SIG-M5 (cell line): ENCODE results near the gene RARRES1.

ENCODE experiments used
- DNase-seq: peaks from one replicate; lab custom pipeline; 2025; lab: John Stamatoyannopoulos, UW

The RARRES1 gene

GRCh38 chr3:158765518-158766205, 33.4 kb upstream of the RARRES1 start:
- no peak for DNase-seq

DNA sequence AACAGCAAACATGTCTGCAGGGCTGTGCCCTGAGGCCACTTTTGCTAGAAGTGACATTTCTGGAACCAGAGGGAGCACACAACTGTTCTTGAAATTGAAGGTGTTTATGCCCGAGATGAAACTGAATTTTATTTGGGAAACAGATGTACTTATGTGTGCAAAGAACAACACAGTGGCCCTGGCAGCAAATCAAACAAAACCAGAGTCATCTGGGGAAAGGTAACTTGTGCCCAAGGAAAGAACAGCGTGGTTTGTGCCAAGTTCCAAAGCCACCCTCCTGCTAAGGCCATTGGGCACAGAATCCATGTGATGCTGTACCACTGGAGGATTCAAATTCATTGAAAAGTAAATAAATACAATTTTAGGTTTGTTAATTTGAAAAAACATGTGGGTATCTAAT, 31.2 kb upstream of the RARRES1 start:
- DNase-seq: no peak

- no peak for DNase-seq
Observed at GRCh38 chr3:158762701-158763100, 30.4 kb upstream of the RARRES1 start.

DNA sequence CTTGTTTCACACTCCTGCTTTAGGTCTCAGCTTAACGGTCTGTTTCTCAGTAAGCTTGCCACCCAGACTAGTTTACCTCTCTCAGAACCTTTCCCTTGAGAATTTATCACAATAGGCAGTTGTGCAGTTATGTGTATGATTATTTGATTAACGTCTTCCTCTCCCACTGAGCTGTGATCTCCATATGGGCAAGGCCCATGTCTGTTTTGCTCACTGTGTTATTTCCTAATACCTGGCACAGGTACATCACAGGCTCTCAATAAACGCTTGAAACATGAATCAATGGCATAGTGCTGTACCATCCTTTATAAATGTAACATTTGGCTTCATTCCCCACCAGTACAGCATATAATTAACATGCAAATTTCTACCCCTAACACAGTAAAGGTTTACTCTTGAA, 29.1 kb upstream of the RARRES1 start:
- DNase-seq: no peak

DNA sequence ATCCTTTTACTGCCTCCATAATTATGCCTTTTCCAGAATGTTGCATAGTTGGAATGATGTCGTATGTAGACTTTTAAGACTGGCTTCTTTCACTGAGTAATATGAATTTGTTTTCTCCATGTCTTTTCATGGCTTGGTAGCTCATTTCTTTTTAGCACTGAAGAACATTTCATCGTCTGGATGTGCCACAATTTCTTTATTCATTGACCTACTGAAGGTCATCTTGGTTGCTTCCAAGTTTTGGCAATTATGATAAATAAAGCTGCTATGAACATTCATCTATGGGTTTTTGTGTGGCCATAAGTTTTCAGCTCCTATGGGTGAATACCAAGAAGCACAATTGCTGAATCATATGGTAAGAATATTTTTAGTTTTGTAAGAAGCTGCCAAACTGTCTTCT, 23.2 kb upstream of the RARRES1 start:
- no peak for DNase-seq

DNA sequence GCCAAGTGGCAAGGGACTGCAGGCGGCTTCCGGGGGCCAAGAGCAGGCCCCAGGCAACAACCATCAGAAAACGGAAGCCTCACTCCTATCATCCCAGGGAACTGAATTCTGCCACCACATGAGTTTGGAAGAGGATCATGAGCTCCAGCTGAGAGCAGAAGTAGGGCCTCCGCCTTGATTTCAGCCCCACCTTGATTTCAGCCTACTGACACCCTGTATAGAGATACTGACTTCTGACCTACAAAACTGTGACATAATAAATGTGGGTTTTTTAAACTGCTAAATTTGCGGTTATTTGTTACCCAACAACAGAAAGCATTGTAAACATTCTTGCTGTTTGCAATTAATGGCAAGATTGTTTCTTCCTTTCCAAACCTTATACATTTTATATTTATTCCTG, 21.6 kb upstream of the RARRES1 start:
- DNase-seq: no peak

DNA sequence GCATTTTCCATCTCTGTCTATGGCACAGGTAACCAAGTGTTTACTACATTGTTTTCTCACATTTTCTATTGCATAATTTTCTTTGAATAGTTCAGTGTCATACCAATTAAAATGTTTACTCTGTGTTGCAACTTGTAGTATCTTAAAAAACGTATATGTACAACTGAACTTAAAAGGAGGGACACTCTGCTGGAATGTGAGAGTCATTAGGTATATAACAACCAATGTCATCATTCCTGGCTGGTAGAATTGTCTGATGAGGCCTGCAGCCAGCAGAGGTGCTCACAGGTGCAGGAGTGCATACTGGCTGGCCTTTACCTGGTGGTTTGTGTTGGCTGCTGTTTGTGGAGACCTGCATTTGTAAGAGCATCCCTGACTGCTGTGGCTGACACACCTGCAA, 19.1 kb upstream of the RARRES1 start:
- DNase-seq: no peak

- no peak for DNase-seq
Observed at GRCh38 chr3:158750016-158750415, 17.8 kb upstream of the RARRES1 start.

- no peak for DNase-seq
Observed at GRCh38 chr3:158749526-158749925, 17.3 kb upstream of the RARRES1 start.

DNA sequence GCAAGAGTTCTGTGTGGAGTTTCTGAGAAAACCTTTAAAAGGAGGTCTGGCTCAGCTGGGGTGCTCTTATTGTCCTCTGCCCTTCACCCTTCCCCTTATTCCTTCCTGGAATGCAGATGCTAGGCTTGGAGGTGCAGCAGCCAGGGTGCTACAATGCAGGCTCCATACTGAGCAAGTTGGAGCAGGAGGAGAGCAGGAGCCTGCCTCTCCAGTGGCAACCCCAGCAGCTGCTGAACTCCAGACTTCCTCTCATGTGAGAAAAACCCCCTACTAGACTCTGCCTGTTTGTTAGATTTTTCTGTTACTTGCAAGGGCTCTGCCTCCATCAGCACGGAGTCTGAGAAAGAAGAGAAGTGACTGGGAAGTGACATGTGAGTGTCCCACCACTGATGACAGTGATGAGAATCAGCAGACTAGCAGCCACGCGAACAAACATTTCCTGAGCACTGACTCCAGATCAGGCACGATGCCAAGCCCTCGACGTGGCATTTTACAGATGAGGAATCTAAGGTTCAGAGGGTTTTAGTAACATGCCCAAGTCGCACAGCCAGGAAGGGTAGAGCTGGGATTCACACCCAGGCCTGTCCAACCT, 16.1 kb upstream of the RARRES1 start:
- no peak for DNase-seq

GRCh38 chr3:158747417-158747816, 15.2 kb upstream of the RARRES1 start:
- DNase-seq: no peak

- DNase-seq: no peak
Observed at GRCh38 chr3:158745551-158745950, 13.3 kb upstream of the RARRES1 start.

DNA sequence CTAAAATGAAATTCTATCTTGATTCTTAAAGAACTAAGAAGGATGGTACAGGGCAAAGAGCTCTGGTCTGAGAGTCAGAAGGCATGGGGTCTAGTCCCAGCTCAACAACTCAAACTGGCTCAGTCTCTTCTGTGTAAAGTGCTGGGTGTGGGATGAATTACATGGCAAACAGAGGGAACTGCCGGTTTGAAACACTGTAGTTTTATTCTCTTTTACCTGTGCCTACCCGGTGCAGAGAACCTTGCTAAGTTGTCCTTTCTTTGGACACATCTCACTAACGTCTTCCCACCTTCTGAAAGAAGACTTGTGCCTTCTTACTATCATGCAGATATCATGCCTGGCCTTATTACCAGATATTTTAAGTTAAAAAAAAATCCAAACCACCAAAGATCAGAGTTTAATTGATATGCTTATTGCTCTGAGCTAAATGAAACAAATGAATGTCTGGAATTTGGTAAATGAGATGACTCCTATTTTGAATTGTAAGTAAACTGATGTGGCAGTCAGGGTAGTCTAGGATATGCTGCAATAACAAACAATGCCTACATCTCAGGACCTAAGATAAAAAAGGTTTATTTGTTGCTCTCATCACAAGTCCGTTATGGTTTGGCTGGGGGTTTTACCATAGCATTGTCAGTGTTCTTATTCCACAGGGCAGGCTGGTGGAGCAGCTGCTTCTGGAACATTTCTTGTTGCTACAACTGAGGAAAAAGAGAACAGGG, 12.5 kb upstream of the RARRES1 start:
- no peak for DNase-seq

DNA sequence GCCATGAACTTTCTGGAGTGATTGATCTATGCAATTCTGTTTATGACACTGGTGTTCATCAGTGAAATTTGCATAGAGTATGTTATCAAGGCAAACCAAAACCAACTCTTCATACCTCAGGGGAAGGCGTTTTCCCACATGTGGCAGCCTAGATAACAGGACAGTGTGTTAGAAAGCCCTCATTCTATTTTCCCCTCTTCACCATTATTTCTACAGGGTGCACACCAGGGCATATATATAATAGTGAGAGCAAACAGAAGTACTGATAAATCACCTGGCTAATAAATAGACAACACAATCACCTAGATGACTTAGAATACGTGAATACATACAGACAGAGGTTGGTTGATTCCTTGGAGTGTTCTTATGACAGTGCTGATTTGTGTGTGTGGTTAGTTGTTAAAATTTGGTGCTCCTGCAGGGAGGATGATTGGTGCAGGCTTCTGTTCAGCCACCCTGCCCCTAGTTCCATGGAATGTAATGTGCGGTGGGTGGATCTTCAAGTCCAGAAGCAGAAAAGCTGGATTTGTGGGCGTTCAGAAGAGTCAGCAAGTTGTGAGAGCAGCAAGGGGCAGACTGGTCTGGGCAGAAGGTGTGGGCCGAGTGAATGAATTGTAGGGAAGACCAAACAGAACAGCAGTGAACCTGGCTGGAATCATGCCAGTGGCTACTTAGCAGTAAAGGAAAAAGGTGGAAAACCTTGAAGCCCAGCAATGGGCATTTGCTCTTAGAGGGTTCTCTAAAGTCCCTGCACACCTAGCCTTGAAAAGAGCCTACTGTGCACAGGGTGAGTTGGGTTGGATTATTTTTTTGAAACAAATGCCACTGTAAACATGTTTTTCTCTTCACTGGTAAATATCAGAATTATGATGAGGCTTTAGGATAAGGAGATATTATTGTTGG, 11.7 kb upstream of the RARRES1 start:
- no peak for DNase-seq

DNA sequence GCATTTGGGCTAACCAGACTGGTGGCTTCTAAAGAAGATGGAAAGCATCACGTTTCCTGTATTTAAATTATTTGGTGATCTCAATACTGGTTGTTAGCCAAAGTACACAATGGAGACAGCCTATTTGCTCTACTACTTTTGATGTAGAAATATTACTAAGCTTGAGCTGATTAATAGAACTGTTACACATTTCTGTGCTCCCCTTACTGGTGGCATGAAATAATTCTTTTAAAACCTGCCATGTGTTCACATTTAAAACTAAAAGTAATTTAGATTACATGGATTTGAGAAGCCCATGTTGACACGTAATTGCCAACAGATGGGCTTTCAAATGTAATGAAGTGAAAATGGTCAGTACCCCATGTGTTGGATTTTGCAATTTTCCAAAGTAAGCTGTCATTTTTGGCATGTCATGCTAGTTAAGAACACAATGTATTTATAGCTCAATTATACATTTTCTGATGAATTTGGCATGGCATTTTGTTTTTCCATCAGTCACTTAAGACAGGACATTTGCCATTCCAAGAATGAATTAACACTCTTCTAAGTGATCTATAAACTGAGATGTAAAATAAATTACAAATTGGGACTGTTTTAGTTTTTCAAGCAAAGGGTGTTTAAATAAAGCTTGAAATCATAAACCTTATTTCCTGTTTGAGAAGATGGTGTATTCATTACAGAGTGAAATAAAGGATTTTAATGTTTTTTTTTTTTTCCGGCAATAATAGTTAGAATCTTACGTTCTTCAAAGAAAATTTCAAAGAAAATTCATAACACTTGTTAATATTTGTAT, 10.8 kb upstream of the RARRES1 start:
- no peak for DNase-seq

GRCh38 chr3:158739661-158740060, 7.4 kb upstream of the RARRES1 start:
- DNase-seq: no peak

DNA sequence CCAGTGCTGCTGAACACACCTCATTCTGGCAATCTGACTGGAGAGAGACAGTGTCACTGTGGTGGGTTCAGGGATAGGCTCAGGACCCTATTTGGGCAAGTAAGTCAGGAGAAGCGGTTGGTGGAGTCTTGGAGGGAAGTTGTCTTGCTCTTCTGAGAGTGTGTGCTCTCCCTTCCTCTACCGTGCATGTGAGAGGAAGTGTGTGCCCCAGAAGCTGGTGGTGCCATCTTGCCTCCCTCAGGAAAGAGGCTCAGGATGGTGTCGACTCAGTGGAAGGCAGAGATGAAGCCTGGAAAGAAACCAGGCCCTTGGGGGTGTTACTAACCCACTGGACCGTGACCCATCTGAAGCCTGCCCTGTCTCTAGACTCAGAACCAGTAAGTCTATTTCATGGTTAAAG, 6.8 kb upstream of the RARRES1 start:
- no peak for DNase-seq

GRCh38 chr3:158738653-158739052, 6.4 kb upstream of the RARRES1 start:
- no peak for DNase-seq

GRCh38 chr3:158737976-158738615, 5.8 kb upstream of the RARRES1 start:
- no peak for DNase-seq

DNA sequence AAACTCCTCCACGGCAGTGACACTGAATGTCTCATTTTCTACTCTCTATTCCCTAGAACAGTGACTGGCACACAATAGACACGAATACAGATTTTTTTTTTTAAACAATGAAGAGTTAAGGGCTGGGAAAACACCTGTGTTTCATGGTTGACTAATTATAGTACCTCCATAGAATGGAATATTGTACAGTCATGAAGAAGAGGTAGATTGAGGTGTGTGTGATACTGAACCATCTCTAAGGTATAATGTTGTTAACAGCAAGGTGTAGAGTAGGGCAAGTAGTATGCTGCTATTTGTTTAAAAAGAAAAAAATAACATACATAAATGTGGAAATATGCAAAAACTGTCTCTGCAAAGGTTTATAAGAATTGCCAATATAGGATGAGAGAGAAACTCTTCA, 5.2 kb upstream of the RARRES1 start:
- DNase-seq: no peak
